Liver (tissue), 2 donors: Measurements from ENCODE around the gene NIPAL1.

ENCODE experiments used
- CTCF ChIP-seq: fragments of 150-350 bp; IDR thresholded peaks from 2 replicates; pipeline ENCODE4 v1.5.1; 2017; ENCODE audit warnings: improper control_type of control experiment, low read depth, low read length; ENCODE audit not compliant: missing input control
- MAX ChIP-seq: IDR thresholded peaks from 2 replicates; pipeline ENCODE4 v1.6.1; 2016; ENCODE audit warnings: antibody characterized with exemption
- REST ChIP-seq: IDR thresholded peaks from 2 replicates; pipeline ENCODE4 v1.6.1; 2016; ENCODE audit warnings: antibody characterized with exemption, mild to moderate bottlenecking
- donor health status: healthy.

- TF ChIP-seq CTCF: no peak
- TF ChIP-seq REST: peak; percentile 47
- TF ChIP-seq MAX: peak; percentile 54
These were observed 31.3 kb downstream of the NIPAL1 start for GRCh38 chr4:48047896-48048295.
